ENCODE results near the gene ETV3.
"Not testable (repeated sequence)": the region's sequence is repeated elsewhere in the genome, so short reads cannot be mapped to it uniquely, and the experiment has no call there.

Gene ETV3

DNA sequence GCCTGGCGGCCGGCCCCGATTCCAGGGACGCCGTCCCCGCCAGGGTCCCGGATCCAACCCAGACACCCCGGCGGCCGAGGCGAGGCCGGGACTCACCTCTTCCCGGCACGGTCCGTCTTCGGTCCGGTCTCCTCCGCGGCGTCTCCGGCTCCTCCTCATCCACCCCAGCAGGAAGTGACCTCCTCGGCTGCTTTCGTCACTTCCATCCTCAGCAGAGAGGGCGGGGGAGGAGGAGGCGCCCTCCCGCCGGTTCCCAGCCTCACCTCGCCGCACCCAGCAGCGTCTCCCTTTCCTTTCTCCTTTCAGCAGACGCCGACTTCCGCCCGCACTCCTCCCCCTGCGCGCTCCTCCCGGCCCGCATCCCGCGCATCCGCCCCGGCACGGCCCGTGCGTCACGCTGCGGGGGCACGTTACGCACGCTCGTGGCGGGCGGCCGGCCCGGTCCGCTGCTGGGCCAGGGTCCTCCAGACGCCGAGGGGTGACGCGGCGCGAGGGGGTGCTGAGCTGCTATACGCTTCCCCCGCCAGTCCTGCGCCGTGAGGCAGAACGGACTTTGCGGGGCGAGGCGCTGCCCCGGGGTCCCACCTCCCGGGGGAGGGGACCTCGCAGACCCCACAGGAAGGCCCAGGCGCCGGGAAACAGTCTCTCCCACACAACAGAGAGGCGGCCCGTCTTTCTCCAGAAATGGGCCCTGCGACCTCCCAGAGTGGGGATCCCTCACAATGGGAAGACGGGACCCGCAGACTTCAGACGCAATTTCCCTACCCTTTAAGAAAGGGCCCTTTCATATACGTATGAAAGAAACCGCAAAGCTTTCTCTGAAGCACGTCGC, at the start of gene ETV3:
Gene ETV3, minus strand, starts transcription at position 176 of the 832 bp plus-strand sequence. CDS start 2,043 bp downstream, outside the sequence.
- DNase-seq = peak; percentile 87

DNA sequence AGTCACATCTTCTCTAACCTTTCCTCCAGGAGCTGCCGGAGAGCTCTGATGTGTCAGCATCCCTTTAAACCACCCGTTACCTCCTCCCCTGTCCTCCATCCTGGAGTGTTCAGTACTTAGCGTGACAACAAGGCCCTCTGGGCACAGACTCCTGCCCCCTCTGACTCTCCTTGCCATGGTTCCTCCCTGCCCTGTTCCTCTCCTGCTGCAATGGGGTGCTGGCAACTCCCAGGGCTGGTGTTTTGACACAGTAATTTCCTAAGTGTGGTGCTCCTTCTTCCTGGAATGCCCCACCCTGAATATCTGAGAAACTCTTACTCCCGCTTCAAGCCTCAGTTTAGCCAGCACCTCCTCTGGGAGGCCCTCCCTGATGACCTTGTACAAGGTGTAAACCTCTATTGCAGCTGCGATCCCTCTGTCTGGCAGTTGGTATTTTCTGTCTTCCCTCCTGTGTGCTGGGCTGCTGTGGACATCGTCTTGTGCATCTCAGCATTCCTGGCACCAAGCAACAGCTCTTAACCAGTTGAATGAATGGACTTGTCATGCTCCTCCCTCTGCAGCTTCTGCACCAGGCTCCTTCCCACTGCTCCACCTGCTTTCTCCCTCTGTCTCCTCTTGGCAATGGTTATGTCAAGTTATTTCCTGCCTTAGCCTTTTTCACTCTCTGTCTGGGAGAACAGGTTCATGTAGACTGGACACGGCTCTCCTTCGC, 48.2 kb upstream of the ETV3 start:
- DNase-seq = no peak

DNA sequence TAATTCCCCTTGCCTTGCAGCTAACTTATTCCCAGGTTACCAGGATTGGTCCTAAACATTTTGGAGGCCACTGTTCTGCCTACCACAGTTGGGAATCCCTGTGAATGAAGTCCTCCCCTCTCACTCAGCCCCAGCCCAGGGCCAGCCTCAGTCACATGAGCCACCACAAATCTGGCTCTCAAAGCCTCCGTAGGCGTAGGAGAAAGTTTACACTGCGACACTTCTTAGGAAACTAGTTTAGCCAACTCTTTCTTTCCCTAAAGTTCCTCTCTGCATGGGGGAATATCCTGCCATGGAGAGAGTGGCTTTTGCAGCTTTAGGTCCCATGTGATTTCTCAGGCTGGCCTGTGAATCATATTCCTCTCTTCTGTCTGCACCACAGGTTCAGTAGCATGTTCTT, 45.7 kb upstream of the ETV3 start:
- DNase-seq = no peak

DNA sequence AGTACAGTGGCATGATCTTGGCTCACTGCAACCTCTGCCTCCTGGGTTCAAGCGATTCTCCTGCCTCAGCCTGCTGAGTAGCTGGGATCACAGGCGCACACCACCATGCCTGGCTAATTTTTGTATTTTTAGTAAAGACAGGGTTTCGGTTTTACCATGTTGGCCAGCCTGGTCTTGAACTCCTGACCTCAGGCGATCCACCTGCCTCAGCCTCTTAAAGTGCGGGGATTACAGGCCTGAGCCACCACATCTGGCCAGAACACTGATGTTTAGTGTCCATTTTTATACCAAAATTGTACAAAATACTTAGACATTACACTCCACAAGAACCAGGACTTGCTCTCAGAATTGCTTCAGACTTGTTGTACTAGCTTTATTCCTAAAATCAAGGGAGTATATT, 44.2 kb upstream of the ETV3 start:
- not testable (repeated sequence) for DNase-seq

DNA sequence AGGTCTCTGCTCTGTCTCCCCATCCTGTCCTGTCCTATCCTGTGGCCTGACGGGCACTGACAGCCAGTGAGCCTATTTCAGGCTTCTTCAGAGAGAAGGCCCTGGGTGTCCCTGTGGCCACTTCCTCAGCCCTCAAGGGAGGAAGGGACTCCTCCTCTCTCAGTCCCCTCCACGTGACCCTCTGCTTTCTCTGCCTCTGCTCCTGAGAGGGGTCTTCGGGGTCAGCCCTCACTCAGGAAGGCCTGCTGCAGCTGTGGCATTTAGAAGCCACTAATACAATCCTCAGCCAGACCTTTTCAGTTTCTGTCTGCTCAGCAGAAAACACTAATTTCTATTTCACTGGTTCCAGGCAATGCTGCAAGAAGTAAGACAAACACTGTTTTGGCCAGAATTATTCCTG, 43.6 kb upstream of the ETV3 start:
- DNase-seq = no peak

DNA sequence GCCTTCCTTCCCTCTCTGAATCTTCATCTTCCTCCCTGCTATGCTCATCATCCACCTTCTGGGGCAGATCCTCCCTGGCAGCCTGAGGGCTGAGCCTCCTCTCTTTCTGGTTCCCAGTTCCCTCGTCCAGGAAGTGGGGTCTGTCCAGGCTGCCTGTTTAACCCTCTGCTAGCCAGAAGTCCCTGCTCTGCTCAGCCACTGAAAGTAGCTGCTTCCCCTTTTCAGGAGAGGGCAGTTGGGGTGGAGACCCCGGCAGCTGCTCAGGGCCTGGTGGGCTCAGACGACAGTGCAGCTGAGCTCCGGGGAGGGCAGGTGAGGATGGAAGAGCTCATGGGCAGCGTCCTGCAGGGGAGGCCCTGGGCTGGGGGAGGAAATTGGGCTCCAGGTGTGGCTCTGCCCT, 43.1 kb upstream of the ETV3 start:
- DNase-seq = no peak

DNA sequence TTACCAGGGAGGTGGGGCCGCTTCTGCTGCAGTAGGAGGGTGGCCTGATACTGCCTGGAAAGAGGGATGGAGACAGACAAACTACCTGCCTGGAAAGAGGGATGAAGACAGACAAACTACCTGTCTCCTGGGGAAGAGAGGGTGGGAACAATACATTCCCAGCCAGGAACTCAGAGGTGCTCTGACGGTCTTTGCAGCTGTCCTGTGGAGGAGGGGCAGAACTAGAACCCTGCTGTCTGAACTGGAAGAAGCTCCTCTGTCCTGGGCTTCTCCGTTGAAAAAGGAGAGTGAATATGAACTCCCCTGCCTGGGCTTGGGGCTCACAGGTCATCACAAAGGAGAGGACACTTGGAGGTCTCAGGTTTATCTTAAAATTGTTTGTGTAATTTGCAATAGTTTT, 40.3 kb upstream of the ETV3 start:
- DNase-seq = no peak

DNA sequence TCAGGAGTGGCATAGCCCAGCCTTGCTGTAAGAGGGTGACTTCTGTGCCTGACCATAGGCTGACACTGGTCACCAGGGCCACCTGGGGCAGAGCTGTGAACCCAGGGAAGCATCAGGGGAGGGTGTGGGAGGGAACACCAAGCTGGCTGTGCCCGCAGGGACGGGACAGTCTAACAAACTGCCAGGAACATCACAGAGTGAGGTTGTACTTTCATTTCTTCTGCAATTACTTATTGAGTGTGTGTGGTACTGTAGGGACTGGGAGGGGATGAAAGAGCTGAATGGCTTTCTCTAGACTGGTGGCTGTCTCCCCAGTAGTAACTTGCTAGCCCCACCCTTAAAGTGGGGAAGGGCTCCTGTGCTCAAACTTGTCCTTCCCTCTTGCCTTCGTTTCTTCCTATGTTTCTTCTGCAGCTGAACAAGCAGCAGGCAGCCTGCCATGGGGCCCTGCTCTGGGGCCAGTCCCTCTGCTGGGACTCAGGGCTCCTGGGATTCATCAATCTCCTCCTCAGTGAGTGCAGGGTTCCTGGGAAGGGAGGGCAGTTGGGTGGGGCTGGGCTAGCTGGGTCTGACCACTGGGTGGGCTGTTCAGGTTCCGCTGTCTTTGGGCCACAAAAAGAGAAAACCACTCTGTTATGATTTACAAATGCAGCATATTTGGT, 39.7 kb upstream of the ETV3 start:
- no peak for DNase-seq

DNA sequence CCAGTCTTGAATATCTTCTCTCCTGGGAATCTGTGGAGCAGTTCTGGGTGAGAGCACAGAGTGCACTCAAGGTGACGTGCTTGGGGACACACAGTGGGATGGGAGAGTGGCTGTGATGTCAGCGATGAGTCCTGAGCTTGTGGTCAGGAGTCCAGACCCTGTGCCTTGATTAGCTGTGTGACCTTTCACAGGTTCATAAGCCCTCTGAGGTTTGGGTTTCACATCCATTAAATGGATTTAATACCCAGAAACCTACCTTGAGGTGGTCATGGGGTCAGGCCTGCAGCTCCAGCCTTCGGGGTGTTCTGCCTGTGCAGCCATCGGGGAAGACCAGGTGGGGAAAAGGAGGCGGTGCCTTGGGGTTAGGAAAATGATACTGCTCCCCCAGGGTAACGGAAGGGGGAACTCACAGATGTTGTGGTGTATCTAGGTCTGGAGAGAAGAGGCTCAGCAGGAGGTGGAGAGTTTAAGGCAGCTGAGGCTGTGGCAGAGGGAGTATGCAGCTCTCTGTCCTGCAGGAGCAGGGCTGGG, 38.5 kb upstream of the ETV3 start:
- no peak for DNase-seq

DNA sequence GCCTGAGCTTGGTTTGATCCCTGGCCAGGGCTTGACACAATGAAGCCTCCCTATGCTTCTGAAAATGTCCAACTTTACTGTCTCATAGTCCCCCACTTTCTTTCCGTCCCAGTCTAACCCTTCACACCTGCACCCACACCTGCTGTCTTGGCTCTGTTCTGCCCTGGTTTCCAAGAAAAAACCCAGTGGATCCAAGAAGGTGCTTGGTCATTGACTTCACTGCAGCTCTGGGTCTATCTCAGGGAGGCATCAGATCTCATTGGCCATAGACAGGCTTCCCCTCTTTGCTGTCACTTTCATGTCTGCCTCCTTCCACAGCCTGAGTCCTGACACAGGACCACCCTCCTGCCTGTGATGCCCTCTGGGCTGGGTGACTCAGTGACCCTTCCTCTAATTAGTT, 37.8 kb upstream of the ETV3 start:
- no peak for DNase-seq

DNA sequence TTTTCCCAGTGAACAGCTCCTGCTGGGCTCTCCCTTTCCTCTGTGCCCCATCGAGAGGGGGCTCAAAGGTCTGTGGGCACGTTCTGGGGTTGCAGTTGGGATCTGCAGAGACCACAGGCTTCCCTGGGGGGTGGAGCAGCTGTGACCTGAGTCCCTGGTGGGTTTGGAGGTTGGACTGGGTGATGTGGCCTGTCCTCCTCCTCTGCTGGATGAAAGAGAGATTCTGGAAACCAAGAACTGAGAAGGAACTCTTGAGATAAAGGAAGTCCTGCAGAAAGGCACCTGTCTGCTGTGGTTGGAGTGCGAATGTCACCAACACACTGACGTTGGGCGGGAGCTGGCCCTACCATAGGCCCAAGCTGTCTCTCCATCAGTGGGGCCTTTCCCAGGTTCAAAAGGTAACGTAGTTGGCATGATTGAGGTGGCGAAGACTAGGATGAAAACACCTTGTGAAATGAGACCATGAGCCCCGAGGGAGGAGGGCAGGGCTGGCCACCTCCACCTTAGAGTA, 35.8 kb upstream of the ETV3 start:
- no peak for DNase-seq

DNA sequence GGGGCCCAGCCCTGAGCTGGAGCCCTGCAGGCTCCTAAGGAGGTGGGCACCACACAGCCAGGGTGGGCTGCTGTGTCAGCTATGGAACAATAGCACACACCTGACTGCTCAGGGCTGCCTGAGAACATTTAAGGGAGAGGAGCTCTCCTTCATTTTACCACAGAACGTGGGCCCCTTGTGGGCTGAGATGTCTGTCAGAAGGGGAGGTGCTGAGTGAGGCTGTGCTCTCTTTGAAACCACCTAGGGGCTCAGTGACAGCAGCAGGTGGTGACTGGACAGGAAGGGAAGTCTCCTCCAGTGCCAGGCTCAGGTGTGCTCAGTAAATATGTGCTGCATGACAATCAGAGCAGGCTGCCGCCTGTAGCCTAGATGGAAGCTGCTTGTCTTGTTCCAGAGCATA, 35.0 kb upstream of the ETV3 start:
- DNase-seq = not testable (repeated sequence)

DNA sequence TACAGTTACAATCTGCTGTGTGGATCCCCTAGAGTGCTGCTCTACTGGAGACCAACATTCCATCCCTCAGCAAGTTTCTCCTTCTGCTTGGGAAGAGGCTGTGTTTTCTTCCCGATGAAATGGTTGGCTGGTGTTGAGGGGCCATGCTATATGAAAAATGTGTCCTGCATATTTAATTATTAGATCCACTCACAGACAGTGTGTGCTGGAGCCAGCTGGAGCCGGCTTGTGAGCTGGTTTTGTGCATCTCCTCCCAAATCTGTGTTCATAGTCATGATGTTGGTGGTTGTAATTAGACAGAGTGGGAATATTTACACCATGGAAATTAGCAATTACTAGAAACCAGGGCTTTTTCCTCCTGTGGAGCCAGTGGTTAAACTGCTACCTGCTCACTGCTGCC, 34.4 kb upstream of the ETV3 start:
- DNase-seq = not testable (repeated sequence)

DNA sequence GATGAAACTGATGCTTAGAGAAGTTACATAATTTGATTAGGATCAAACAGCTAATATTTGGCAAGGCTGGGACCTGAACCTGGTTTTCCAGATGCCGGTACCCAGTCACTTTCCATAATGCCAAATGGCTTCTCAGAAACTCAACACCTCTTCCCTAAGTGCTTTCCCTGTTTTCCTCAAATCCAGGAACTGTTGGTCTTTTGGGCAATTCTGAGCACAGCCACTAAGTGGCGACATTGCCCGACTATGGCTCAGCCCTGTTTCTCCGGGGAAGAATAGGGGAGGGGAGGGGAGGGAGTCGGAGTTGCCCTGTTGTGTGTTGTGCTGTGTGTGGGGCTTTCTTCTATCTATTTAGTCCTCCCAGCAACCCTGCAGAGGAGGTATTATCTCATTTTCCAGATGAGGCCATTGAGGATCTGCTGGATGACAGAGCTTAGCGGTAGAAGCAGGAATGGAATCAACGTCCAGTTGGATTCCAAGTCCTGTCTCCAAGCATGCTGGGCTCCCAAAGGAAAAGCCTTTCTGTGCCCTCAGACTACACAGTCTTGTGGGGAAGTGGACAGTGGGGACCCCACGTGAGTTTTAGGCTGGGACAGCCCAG, 33.8 kb upstream of the ETV3 start:
- DNase-seq = not testable (repeated sequence)

DNA sequence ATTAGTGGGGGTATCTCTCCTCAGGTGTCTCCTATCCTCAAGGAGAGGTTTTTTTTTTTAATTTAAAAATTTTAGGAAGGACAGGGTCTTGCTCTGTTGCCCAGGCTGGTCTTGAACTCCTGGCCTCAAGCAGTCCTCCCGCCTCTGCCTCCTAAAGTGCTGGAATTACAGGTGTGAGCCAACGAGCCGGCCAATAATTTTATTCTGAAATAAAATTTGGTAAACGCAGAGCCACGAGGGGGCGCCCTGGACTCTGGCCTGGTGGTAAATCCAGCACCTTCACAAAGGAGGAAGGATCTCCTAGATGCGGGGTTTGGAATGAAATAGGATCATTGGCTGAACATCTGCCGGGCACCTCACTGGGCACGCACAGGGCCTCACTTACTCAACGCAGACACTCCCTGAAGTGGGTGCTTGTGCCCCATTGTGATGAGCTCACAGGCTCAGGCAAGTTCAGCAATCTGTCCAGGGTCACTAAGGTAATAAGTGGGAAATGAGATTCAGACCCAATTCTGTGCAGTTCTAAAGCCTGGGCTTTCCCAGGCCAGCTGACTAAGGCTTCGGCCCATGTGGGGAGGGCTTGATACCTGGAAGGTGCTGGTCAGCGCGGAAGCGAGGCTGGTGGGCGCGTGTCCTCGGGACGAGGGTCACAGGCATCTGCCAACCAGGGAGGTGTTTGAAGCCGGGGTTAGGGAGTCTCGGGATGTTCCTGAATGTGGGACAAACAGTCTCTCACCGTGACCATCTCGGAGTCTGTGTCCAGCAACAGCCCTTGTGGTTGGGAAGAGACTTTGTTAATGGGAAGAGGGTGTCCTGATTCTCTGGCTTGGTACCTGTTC, 32.7 kb upstream of the ETV3 start:
- peak; percentile 45 for DNase-seq

DNA sequence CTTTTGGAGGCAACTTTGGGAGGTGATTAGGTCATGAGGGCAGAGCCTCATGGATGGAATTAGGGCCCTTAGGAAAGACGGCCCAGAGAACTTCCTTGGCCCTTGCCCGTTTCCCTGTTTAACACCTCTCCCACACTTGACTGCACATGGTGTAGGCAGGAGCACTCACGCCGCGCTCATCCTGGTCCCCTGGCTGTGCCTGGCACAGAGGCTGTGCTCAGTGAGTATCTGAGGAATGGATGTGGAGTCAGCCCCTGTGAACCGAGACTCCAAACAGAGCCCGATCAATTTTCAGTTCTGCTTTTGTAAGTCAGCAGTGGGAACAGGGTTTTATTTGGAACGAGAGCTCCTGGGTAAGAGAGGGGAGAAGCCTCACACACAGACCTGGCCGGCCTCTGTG, 29.8 kb upstream of the ETV3 start:
- no peak for DNase-seq

DNA sequence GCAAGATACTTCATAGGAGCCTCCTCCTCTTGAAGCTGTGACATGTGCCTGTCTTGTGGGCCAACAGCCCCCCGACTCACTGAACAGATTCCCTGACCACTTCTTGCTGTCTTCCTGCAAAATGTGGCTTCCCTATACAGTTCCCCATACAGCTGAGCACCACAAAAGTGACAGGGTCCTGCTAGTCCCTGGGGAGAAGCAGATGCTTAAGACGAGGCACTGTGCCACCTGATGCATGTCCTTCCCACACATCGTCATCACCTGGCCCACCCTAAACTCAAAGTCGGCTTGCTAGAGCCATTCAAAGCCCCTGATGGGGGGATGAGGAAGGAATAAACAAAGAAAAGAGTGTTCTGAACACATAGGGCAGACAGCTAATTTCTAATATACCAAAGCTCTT, 29.2 kb upstream of the ETV3 start:
- no peak for DNase-seq

DNA sequence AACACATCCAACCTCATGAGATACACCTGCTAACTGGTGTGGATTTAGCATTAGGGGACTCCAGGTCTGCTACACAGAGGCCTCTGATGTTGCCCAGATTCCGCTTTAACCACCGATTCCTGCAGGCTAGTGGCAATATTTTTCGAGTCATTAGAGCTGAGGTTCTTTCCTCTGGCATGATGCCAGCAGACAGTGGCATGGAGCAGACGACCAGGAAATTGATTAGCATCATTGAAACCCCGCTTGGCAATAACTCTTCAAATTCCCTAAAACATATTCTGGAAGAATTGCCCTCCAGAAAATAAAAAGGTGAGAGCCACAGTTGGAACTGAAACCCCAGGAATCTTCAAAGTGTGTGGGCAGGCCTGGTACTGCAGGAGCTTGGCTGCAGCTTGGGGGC, 28.4 kb upstream of the ETV3 start:
- no peak for DNase-seq

DNA sequence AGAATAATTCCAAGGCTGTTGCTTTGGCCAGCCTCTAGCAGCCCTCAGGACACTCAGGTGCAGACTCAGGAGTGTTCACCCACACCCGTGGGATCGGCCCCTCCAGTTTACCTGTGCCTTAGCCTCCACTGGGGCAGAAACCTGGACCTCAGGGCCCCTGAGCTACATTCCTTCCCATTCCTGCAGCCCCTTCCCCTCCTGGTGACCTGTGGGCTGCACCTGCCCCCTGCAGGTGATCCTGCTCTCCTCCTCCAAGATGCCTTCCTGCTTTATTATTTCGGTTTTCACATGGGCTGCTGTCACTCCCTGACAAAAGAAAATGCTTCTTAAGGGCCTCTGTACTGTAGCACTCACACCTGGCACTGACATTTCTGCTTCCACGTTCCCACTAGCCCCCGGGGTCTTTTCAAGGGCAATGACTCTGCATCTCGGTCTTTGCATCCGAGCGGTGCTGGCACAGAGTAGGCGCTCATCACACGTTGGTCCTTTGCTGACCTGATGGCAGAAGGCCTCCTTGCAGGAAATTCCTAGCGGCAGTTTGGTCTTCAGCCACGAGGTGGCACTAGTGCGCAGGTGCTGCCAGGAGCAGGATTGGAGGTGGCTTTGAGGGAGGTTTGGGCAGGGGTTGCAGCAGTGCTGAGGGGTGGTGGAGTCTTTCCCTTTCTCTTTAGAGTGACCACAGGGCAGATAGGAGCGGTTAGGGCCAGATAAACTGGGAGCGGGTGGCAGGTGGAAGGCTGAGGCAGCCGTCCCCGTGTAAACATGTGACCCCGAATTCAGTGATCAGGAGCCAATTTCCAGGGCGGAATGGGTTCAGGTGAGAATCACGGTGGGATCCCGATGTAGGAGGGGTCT, 25.3 kb upstream of the ETV3 start:
- peak; percentile 74 for DNase-seq

DNA sequence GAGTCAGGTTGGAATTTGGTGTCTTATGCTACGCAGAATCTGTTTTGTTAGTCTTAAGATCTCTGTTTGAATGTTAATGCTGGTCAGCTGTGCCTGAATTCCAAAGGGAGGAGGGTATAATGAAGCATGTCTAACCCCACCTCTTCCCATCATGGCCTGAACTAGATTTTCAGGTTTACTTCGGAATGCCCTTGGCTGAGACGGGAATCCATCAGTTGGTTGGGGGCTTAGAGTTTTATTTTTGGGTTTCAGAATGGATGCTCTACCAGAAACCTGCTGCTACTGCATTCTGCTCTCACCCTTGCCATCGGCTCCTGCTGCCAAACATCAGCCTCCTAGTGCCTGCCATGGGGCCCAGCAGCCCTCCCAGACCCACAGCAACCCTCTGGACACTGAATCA, 24.1 kb upstream of the ETV3 start:
- DNase-seq = no peak

DNA sequence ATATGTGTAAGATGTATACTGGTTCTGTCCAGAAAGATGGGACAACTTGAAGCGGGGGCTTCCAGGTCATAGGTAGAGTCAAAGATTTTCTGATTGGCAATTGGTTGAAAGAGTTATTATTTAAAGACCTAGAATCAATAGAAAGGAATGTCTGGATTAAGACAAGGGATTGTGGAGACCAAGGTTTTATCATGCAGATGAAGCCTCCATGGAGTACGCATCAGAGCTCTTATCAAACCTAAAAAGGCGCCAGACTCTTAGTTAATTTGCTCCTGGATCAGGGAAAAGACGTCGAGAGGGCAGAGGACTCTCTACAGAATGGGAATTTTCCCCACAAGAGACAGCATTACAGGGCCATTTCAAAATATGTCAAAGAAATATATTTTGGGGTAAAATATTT, 23.7 kb upstream of the ETV3 start:
- no peak for DNase-seq
